ENCODE results near the gene C8A.

The C8A gene

DNA sequence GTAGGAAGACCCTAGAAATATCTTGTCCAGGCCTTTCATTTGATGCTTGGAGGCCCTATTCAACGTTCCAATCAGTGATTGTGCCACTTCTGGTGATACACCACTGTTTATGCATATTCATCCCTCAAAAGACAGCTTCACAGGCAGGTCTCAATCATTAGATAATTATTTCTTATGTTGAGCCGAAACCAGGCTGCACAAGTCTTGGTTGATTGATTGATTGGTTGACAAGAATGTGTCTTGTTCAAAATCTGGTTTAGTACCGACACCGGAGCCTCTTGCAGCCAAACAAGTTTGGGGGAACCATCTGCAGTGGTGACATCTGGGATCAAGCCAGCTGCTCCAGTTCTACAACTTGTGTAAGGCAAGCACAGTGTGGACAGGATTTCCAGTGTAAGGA lies 20.1 kb downstream of the C8A start:
- no peak for DNase-seq (ENCODE audit: low read depth)
- H3K4me3 ChIP-seq (ENCODE audit: low read length): no peak overlapping the region
- TF ChIP-seq, protein P1, sequence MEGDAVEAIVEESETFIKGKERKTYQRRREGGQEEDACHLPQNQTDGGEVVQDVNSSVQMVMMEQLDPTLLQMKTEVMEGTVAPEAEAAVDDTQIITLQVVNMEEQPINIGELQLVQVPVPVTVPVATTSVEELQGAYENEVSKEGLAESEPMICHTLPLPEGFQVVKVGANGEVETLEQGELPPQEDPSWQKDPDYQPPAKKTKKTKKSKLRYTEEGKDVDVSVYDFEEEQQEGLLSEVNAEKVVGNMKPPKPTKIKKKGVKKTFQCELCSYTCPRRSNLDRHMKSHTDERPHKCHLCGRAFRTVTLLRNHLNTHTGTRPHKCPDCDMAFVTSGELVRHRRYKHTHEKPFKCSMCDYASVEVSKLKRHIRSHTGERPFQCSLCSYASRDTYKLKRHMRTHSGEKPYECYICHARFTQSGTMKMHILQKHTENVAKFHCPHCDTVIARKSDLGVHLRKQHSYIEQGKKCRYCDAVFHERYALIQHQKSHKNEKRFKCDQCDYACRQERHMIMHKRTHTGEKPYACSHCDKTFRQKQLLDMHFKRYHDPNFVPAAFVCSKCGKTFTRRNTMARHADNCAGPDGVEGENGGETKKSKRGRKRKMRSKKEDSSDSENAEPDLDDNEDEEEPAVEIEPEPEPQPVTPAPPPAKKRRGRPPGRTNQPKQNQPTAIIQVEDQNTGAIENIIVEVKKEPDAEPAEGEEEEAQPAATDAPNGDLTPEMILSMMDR (IDR thresholded peaks at IDR 0.05; ENCODE audit: insufficient read depth, low read depth, low read length, missing control alignments): no peak

DNA sequence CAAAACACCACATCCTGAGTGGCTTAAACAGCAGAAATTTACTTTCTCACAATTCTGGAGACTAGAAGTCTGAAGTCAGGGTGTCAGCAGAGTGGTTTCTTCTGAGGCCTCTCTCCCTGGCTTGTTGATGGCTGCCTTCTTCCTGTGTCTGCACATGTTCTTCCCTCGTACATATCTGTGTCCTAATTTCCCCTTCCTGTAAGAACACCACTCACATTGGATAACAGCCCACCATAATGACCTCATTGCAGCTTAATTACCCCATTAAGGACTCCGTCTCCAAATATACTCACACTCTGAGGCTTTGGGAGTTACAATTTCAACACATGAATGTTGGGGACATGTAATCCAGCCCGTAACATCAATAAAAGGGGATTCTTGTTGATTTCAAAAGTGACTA lies 23.4 kb downstream of the C8A start:
- TF ChIP-seq, protein P1 (IDR thresholded peaks at IDR 0.05; ENCODE audit: insufficient read depth, low read depth, low read length, missing control alignments): no peak
- no peak for DNase-seq (ENCODE audit: low read depth)
- H3K4me3 ChIP-seq (ENCODE audit: low read length): no peak overlapping the region

DNA sequence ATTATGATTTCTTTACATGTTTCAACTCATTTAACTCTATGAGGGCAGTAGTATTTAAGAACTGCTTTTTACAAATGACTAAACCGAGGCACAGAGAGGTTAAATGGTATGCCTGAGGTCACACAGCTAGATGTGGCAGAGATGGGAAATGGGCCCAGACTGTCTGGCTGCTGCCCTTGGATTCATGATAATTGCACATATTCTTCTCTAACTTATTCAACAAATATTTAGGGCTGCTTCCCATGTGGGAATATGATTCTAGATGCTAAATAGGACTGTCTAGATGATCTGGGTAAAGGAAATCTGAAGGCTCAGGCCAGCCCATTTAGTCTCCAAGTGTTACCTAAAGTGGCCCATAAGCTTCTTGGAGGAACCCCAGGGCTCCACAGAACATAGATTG lies 26.2 kb downstream of the C8A start:
- H3K4me3 ChIP-seq (ENCODE audit: low read length): no peak overlapping the region
- TF ChIP-seq, protein P1 (IDR thresholded peaks at IDR 0.05; ENCODE audit: insufficient read depth, low read depth, low read length, missing control alignments): no peak
- no peak for DNase-seq (ENCODE audit: low read depth)

DNA sequence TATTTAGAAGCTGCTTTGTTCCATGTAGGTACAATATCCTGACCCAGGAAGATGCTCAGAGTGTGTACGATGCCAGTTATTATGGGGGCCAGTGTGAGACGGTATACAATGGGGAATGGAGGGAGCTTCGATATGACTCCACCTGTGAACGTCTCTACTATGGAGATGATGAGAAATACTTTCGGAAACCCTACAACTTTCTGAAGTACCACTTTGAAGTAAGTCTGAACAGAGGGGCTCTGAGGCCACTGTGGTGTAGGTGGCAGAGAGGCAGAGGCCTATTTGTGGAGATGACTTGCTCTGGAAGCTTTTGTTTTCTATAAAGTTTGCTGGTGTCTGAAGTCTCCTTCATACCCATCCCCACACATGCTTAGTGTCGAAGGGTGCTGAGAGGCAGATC lies 26.8 kb downstream of the C8A start:
- no peak overlapping the region for H3K4me3 ChIP-seq (ENCODE audit: low read length)
- no peak for DNase-seq (ENCODE audit: low read depth)
- TF ChIP-seq, protein P1 (IDR thresholded peaks at IDR 0.05; ENCODE audit: insufficient read depth, low read depth, low read length, missing control alignments): no peak

DNA sequence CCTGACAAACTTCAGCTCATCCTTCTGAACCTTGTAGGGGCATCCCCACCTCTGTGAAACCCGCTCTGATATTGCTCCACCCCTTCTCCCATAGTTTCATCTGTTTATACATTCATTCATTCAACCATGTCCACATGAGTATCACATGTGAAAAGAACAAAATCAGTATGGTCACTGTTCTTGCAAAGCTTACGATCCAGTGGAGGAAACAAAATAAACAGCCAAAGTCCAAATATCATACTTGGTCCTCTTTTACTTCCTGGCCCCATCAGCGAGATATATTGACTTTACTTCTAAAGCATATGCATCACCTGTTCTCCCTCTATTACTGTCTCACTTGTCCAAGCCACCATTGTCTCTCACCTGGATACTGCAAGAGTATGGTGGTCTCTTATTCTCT lies 35.6 kb downstream of the C8A start:
- no peak for DNase-seq (ENCODE audit: low read depth)
- TF ChIP-seq, protein P1 (IDR thresholded peaks at IDR 0.05; ENCODE audit: insufficient read depth, low read depth, low read length, missing control alignments): no peak
- no peak overlapping the region for H3K4me3 ChIP-seq (ENCODE audit: low read length)

DNA sequence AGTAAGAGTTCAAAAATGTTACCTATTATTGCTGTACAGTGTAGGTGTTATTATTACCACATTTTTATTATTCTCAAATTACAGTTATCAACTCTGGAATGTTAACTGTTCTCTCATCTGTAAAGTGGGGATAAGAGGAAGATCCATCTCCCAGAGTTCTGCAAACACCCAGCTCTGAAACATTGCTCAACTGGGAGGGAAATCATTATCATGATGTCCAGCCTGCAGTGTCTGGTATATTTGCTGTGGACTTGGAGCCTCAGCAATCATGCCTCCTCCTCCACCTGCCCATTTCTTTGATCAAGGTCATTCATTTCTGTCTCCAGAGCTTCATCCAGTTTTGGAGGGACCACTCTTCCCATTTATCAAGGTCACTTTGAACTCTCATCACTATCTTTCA lies 39.4 kb downstream of the C8A start:
- H3K4me3 ChIP-seq (ENCODE audit: low read length): no peak overlapping the region
- DNase-seq (ENCODE audit: low read depth): no peak
- TF ChIP-seq, protein P1 (IDR thresholded peaks at IDR 0.05; ENCODE audit: insufficient read depth, low read depth, low read length, missing control alignments): no peak

DNA sequence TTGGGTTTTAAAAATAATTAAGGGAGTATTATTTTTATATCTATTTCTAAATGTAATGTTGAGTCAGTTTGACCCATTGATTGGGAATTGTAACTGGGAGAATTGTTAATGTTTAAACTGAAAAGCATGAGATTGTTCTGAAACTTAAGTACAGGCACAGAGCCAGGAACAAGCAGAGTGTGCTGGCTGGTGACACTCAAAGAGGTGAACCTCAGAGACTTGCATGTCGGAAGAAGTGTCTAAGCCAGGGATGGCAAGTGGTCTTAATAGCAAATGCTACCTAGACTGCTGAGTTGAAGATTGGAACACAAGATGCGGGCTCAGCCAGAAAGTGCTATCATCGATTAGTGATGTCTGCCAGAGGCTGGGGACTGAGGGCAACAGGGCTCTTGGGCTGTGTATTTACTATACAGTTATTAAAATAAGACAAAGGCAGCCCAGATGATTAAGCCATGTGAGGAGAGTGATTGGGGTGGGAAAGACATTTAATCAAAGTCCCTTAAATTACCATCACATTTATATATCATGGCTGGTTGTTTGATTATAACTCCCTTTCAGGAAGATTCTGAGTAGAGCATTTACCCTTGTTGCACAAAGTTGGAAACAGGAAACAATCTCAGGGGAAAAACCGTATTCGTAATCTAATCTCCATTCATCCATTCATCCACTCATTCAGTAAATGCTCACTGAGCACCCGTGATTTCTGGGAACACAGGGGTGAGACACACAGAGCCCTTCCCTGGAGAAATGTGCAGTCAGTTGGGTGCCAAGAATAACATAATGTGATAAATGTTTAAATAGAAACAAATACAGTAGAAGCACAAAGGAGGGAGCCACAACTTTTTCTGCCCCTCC lies 42.8 kb downstream of the C8A start:
- no peak overlapping the region for H3K4me3 ChIP-seq (ENCODE audit: low read length)
- peak; percentile 7 for DNase-seq (ENCODE audit: low read depth)
- TF ChIP-seq, protein P1 (IDR thresholded peaks at IDR 0.05; ENCODE audit: insufficient read depth, low read depth, low read length, missing control alignments): no peak

Data from epithelial cell of esophagus (primary cell).